ENCODE measurements around the gene C1orf167.

The C1orf167 gene

DNA sequence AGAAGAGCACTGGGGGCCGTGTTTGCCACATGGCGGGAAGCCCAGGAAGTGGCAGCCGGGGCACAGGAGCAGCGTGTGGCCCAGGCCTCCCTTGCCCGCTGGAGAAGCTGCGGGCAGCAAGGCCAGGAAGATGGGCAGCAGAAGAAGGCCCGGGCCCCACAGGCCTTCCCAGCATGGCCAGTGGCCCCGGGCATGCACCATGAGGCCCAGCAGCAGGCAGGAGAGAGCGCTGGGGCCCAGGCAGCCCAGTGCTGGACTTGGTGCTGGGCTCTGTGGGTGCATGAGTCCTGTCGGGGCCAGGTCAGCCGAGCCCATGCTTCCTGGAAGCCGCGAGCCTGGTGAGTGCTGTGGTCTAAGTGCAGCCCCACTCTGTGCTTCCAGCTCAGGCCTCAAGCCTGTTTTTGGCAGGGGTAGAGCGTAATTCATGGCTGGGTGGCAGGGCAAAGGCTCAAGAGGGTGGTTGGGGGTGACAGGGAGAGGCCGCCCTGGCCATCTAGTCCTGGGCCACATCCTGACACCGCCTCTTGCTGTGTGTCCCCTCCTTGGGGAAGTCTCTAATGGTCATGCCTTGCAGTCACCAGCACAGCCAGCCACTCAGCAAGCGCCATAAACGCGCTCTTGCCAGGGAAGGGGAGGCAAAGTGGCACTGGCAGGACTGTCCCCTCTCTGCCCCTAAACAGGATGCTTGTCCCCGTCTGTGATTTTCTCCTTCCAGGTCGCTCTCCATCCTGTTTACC lies 22.4 kb downstream of the C1orf167 start:
- DNase-seq (ENCODE audit: low read depth), result no peak
- TF ChIP-seq POLR2A (IDR thresholded peaks at IDR 0.05; ENCODE audit: extremely low read depth, insufficient read length), result no peak
- no peak for TF ChIP-seq MYC (IDR thresholded peaks at IDR 0.05; ENCODE audit: low read depth, low read length)
- TF ChIP-seq, protein P1, sequence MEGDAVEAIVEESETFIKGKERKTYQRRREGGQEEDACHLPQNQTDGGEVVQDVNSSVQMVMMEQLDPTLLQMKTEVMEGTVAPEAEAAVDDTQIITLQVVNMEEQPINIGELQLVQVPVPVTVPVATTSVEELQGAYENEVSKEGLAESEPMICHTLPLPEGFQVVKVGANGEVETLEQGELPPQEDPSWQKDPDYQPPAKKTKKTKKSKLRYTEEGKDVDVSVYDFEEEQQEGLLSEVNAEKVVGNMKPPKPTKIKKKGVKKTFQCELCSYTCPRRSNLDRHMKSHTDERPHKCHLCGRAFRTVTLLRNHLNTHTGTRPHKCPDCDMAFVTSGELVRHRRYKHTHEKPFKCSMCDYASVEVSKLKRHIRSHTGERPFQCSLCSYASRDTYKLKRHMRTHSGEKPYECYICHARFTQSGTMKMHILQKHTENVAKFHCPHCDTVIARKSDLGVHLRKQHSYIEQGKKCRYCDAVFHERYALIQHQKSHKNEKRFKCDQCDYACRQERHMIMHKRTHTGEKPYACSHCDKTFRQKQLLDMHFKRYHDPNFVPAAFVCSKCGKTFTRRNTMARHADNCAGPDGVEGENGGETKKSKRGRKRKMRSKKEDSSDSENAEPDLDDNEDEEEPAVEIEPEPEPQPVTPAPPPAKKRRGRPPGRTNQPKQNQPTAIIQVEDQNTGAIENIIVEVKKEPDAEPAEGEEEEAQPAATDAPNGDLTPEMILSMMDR (IDR thresholded peaks at IDR 0.05; ENCODE audit: low read depth, low read length), result no peak
- TF ChIP-seq, protein P2, sequence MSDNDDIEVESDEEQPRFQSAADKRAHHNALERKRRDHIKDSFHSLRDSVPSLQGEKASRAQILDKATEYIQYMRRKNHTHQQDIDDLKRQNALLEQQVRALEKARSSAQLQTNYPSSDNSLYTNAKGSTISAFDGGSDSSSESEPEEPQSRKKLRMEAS (IDR thresholded peaks at IDR 0.05; ENCODE audit: low read depth, low read length), result no peak
- no peak overlapping the region for H3K4me3 ChIP-seq (ENCODE audit: low read depth, low read length)

DNA sequence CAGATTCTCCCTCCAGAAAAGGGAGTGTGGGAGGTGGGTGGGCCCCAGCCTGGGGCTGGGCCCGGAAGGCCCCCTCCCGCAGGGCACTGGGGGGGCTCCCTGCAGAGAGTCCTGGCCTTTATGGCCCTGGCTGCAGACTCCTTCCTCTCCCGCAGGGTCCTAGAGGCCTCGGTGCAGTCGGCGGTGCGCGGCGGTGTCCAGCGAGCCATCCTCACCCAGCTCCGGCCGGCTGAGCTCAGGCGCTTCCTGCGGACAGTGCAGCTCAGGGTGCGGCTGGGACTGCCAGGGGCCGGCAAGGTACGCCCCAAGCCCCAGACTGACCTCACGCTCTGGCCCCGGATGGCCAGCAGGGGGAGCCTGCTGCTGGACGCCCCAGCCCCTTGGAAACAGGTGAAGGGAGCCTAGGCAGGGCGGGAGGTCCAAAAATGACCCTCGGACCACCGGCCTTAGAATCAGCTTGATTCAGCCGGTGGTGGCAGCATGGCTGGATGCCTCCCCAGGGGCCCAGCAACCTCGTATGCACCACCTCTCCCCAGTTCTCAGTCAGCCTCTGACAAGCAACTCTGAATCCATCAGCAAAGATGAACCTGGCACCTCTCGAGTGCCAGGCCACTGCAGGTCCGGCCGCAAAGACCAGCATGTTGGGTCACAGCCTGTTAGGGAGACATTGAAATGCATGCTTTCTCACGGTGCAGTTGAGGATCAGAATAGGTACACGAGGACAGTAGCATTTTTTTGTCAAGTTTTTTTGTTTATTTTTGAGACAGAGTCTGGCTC lies 23.2 kb downstream of the C1orf167 start:
- TF ChIP-seq, protein P1 (IDR thresholded peaks at IDR 0.05; ENCODE audit: low read depth, low read length), result peak; percentile 80
- TF ChIP-seq MYC (IDR thresholded peaks at IDR 0.05; ENCODE audit: low read depth, low read length) (no peak), POLR2A (IDR thresholded peaks at IDR 0.05; ENCODE audit: extremely low read depth, insufficient read length) (no peak)
- TF ChIP-seq, protein P2 (IDR thresholded peaks at IDR 0.05; ENCODE audit: low read depth, low read length), result no peak
- DNase-seq (ENCODE audit: low read depth), result peak; percentile 51
- H3K4me3 ChIP-seq (ENCODE audit: low read depth, low read length), result no peak overlapping the region

DNA sequence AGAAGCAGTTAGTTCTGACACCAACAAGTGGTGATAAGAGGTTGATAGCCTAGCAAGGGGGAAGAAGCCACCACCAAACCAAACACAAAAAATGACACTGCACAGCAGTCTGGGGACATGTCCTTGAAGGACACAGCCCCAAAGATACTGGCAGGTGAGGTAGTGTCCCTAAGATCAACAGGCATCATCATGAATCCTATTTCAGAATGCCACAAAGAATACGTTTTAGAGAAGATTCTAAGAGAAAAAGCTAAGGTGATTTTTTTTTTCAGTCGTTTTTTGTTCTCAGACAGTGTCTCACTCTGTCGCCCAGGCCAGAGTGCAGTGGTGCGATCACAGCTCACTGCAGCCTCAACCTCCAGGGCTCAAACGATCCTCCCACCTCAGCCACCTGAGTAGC lies 24.2 kb downstream of the C1orf167 start:
- TF ChIP-seq, protein P2 (IDR thresholded peaks at IDR 0.05; ENCODE audit: low read depth, low read length), result no peak
- no peak for TF ChIP-seq MYC (IDR thresholded peaks at IDR 0.05; ENCODE audit: low read depth, low read length)
- no peak for TF ChIP-seq POLR2A (IDR thresholded peaks at IDR 0.05; ENCODE audit: extremely low read depth, insufficient read length)
- TF ChIP-seq, protein P1 (IDR thresholded peaks at IDR 0.05; ENCODE audit: low read depth, low read length), result no peak
- no peak for DNase-seq (ENCODE audit: low read depth)
- no peak overlapping the region for H3K4me3 ChIP-seq (ENCODE audit: low read depth, low read length)

DNA sequence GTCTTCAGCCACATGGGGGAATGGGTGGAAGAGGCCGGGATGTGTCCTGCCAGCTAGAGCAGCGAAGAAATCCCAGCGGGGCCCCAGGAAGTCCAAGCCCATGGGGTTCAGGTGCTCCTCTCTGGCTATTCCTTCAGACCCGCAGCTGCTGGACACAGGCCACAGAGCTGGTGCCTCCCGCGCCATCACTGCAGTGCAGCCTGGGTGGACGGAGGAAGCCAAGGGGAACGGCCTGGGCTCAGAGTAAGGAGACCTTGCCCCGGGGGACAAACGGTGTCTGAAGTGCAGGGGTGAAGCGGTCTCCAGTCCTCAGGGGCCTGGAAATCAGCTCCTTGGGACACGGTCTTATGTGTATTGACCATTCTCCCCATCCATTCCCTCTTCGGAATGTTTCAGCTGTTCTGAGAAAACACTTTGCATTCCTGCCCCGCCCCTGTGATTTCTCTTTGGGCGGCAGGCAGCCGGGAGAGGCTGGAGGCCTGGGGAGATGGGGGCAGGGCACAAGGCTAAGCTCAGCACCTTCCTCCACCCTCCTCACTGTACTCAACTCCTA lies 25.3 kb downstream of the C1orf167 start:
- H3K4me3 ChIP-seq (ENCODE audit: low read depth, low read length), result no peak overlapping the region
- TF ChIP-seq, protein P2 (IDR thresholded peaks at IDR 0.05; ENCODE audit: low read depth, low read length), result no peak
- TF ChIP-seq, protein P1 (IDR thresholded peaks at IDR 0.05; ENCODE audit: low read depth, low read length), result no peak
- no peak for TF ChIP-seq MYC (IDR thresholded peaks at IDR 0.05; ENCODE audit: low read depth, low read length)
- no peak for TF ChIP-seq POLR2A (IDR thresholded peaks at IDR 0.05; ENCODE audit: extremely low read depth, insufficient read length)
- no peak for DNase-seq (ENCODE audit: low read depth)

DNA sequence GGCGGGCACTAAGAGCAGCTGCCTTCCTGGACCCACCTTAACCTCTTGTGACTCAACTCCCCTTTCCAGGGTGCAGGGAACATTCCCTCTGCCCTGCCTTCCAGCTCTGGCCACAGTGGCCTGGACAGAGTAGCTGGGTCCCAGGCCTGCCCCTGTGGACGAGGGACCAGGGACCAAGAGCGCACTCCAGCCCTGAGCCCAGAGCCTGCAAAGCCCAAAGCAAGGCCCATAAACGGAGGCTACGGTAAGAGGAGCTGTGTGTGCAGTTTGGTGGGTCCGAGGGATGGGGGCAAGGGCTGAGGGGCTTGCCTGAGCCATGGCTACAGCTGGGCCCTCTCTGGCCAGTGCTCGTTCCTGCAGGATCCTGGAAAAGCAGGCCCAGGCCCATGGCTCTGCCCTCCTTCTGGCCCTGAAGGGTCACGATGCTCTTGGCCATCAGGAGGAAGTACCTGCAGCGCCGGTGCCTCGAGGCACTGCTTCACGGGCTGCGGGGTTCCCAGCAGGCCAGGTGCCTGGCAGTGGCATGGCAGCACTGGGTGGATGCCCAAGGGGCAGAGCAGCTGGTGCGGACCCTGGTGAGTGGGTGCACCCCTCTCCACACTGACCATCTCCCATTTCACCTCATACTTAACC lies 25.9 kb downstream of the C1orf167 start:
- TF ChIP-seq POLR2A (IDR thresholded peaks at IDR 0.05; ENCODE audit: extremely low read depth, insufficient read length) (no peak), MYC (IDR thresholded peaks at IDR 0.05; ENCODE audit: low read depth, low read length) (no peak)
- TF ChIP-seq, protein P1 (IDR thresholded peaks at IDR 0.05; ENCODE audit: low read depth, low read length), result no peak
- TF ChIP-seq, protein P2 (IDR thresholded peaks at IDR 0.05; ENCODE audit: low read depth, low read length), result no peak
- no peak overlapping the region for H3K4me3 ChIP-seq (ENCODE audit: low read depth, low read length)
- DNase-seq (ENCODE audit: low read depth), result no peak

Measured in NB4 (cell line).